G401 (cell line): ENCODE data around the gene COMMD1. TPM values are rescaled to one million over a fixed set of nuclear protein-coding genes. Genes with fewer than 3 reads are reported as not detected.
"Not testable (repeated sequence)": the region's sequence is repeated elsewhere in the genome, so short reads cannot be mapped to it uniquely, and the experiment has no call there.

ENCODE experiments used
- DNase-seq: peaks from one replicate; pipeline ENCODE4 v3.0.0-alpha.2; 2015; ENCODE audit warnings: low spot score
- in situ Hi-C: cut with HindIII; loops from 2 replicates; pipeline ENCODE4 v1.10.0; 2016; ENCODE audit warnings: low sequenced_read_pairs, mixed read lengths
- total RNA-seq: library from RNA; depleted of rRNA; stranded (reverse); fragments of >200 nt; shearing (Covaris generic); gene quantifications from 2 replicates; pipeline ENCODE4 v1.2.3, GENCODE V29; 2014

Gene COMMD1
- total RNA-seq, 1 experiment from 2014 or later: 56.9 TPM

DNA sequence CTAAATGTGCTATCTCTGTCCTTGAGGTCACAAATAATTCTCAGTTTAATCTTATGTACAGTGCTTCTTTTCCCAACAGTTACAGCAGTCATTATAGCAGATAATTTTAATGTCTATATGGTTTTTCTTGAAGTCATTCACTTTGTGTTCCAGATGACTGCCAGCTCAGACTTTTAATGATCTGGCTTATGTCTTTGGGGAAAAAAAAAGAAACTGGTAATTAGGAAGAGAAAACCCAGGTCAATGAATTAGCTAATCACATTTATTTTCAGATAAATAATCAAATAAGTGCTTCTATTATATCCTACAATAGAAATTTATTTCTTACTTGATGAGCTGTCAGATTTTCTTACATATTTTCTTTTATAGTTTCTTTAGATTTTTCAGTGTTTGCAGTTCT, 96.0 kb downstream of the COMMD1 start:
- no peak for DNase-seq
- in situ Hi-C loops: no loop called here

GRCh38 chr2:62004428-62004827, 99.0 kb downstream of the COMMD1 start:
- in situ Hi-C loops, DNase-seq: not testable (repeated sequence)

DNA sequence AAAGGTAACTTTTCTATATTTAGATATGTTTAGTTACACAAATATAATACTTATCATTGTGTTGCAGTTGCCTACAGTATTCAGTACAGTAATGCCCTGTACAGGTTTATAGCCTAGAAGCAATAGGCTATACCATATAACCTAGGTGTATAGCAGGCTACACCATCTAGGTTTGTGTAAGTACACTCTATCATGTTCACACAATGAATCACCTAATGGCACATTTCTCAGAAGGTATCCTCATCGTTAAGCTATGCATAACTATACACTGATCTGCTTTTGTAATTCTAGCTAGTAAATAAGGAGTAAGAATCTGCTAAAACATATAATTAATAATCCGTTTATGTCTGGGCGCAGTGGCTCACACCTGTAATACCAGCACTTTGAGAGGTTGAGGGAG, 102.1 kb downstream of the COMMD1 start:
- DNase-seq: no peak
- in situ Hi-C loops: no loop called here

DNA sequence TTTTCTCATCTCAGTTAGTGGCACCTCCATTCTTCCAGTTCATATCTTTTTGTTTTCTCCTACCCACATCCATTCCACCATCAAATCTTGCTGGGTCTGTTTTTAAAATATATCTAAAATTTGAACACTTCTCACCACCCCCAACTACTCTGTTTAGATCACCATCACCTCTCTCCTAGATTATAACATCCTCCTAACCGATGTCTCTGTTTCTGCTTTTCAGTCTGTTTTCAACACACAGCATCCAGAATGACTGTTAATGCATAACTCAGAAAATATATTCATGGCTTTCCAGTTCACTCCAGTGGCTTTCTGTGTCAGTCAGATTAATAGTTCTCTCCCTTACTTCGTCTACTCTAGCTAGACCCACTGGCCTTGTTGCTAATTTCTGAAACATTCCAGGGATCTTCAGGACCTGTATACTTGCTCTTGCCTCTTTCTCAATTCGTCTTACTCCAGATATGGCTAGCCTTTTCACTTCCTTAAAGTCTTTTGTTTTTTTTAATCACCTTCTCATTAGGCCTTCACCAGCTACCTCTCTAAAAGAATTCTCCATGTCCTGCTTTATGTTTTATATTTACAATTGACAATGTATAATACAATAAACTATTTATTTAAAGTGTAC, 105.3 kb downstream of the COMMD1 start:
- in situ Hi-C loops: no loop called here
- DNase-seq: no peak

GRCh38 chr2:62013641-62014040, 108.2 kb downstream of the COMMD1 start:
- no peak for DNase-seq
- in situ Hi-C loops: no loop called here

- in situ Hi-C loops: no loop called here
- DNase-seq: peak; percentile 98
These were observed 108.6 kb downstream of the COMMD1 start for GRCh38 chr2:62014102-62014501.

DNA sequence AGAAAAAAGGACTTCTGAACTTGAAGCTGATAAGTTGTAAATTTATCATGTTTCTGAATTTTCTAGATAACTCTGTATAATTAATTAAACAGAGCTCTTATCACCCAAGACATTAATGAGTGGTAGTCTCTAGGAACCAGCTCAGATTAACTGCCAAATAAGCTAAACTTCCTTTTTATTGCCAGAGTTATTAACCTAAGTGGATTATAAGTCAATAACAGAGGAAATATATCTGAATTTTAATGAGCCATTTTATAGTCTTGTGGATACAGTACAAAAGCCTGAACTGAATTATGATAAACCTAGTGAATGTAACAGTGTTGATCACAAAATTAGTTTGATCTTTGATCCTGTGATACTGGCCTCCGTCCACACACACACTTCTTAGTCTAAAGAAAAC, 111.5 kb downstream of the COMMD1 start:
- no peak for DNase-seq
- in situ Hi-C loops: no loop called here

DNA sequence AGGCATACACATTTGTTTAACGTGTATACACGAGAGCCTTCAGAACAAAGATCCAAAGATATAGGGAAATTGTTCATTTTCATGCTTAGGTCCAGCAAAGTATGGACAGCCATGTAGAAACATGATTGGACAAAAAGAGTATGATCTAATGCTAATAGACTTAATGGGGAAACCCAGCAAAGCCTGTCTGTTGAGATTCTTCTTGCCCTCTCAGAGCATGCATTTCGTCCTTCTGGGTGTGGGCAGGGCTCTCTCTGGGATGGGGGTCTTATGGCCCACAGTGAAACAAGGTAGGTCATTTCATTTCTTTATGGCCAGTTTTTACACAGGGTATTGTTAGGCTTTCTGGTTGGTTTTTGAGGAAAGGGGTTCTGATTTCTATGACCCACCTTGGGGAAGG, 124.4 kb downstream of the COMMD1 start:
- in situ Hi-C loops: no loop called here
- no peak for DNase-seq

DNA sequence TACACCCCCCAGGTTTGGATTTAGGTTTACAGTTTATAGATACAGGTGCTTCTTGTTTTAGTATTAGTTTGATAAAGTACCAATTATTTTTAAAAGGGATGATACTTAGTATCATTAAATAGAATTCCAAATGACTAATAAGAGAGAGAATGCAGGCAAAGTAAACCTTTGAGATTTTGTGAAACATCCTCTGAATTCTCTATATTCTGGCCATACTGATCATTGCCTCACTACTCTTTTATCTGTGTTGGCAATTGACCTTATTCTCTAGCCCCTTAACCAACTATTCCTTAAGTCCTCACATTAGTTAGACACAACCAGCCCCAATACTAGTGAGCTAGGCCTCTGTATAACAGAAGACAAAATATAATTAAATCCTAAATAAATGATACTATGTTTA, 125.4 kb downstream of the COMMD1 start:
- DNase-seq: no peak
- in situ Hi-C loops: no loop called here

DNA sequence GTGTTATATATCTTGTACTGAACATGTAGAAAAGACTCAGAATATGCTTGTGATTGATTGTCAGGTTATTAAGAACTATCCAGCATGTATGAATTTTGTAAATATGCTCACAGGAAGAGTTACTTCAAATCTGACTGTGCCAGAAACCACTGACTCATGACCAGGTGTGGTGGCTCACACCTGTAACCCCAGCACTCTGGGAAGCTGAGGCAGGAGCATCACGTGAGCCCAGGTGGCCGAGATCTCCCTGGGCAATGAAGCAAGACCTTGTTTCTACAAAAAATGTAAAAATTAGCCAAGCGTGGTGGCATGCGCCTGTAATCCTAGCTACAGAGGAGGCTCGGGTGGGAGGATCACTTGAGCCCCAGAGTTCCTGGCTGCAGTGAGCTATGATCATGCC, 126.6 kb downstream of the COMMD1 start:
- in situ Hi-C loops: no loop called here
- no peak for DNase-seq

DNA sequence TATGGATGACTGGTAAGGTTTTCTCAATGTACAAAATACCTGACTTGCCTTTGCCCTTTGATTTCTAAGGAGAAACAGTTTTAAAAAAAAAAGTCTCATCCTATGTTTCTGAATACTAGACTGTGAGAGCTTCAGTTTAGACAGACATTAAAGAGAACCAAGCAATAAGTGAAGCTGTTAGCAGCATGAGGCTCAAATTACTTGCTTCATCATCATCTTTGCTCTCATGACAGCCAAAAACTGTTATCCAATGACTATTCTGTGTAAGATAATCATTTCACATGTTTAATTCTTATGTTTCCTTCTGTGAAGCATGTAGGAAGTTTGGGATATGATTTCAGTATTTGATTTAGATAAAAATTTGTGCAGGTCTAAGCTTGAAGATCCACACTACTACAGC, 129.2 kb downstream of the COMMD1 start:
- in situ Hi-C loops: no loop called here
- DNase-seq: no peak

- in situ Hi-C loops: no loop called here
- DNase-seq: no peak
These were observed 130.8 kb downstream of the COMMD1 start for GRCh38 chr2:62036229-62036628.

- in situ Hi-C loops: no loop called here
- no peak for DNase-seq
These were observed 131.3 kb downstream of the COMMD1 start for GRCh38 chr2:62036761-62037250.

DNA sequence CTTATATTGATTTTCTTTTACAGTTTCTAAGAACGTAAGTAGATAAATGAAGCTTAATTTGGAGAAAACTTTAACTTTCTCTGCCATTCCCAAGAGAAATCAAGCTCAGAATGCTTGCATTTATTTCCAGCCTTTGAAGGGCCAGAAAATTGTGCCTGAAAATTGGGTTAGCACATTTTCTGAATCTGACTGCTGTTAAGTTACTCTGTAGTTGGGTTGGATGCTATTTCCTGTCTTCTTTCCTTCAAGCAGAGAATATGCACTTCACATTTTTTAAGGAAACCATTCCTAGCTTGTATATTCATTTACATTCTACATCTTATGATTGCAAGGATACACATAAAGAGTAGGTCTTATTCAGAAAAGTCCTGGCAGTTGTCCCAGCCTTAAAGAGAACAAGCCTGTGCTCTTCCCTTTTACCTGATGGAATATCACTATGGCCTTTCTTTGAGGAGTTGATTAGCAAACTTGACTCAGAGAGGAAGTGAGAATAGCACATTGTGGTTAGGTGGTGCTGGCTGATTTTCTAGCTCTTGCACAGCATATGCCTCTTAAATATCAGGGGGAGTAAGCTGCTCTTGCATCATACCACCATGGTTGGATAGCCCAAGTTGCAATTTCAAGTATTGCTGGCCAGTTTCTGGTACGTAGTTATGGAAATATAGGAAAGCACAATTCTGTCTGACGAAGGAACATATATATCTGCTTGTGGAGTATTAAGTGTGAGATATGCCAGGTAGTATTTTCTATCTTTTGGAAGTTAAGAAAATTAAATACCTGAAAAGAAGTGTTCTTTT, 133.7 kb downstream of the COMMD1 start:
- DNase-seq: no peak
- in situ Hi-C loops: no loop called here

GRCh38 chr2:62040926-62041325, 135.5 kb downstream of the COMMD1 start:
- in situ Hi-C loops: no loop called here
- no peak for DNase-seq

DNA sequence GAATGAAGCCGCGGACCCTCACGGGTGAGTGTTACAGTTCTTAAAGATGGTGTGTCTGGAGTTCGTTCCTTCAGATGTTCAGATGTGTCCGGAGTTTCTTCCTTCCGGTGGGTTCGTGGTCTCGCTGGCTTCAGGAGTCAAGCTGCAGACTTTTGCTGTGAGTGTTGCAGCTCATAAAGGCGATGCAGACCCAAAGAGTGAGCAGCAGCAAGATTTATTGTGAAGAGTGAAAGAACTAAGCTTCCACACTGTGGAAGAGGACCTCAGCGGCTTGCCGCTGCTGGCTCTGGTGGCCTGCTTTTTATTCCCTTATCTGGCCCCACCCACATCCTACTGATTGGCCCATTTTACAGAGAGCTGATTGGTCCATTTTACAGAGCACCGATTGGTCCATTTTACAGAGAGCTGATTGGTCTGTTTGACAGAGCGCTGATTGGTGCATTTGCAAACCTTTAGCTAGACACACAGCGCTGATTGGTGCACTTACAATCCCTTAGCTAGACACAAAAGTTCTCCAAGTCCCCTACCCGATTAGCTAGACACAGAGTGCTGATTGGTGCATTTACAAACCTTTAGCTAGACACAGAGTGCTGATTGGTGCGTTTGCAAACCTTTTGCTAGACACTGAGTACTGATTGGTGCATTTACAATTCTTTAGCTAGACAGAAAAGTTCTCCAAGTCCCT, 136.4 kb downstream of the COMMD1 start:
- in situ Hi-C loops: not testable (repeated sequence)

DNA sequence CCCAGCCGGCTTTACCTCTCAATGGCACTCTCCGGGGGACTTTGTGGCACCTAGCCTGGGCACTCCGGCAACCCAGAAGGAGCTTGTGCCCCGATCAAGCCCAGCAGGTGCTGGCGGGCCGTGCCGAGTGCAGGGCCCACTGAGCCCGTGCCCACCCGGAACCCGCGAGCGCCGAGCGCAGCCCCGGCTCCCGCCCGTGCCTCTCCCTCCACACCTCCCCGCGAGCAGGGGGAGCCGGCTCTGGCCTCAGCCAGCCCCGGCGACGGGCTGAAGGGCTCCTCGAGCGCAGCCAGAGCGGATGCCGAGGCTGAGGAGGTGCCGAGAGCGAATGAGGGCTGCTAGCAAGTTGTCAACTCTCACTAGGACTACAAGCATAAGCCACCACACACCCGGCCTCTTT, 136.9 kb downstream of the COMMD1 start:
- in situ Hi-C loops: no loop called here
- no peak for DNase-seq

More for the DNA sequence above, 136.4 kb downstream of the COMMD1 start:
- not testable (repeated sequence) for DNase-seq

GRCh38 chr2:62042944-62043343, 137.5 kb downstream of the COMMD1 start:
- in situ Hi-C loops: no loop called here
- DNase-seq: no peak

GRCh38 chr2:62045017-62045543, 139.6 kb downstream of the COMMD1 start:
- no peak for DNase-seq
- in situ Hi-C loops: no loop called here

DNA sequence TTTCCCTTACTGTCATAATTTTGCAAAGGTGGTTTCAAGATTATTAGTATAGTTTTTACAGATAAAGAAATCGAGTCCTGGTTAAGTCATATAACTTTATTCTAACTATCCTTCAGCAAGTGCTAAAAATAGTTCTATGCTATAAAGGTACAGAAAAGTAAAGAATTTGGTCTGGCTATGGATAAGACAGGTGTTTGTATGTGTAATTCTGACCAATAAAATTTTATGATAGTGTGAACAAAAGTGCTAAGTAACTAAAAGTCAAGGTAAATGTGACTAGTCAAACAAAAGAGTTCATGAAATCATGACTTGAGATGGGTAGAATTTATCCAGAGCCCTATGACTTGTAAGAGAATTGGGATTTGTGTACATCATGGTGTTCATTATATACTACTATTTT, 140.7 kb downstream of the COMMD1 start:
- in situ Hi-C loops: no loop called here
- DNase-seq: no peak
